HepG2 (cell line): ENCODE measurements around the gene SNRPB2. TPM values are rescaled to one million over a fixed set of nuclear protein-coding genes. Genes with fewer than 3 reads are reported as not detected.

ENCODE experiments used
- ARHGAP35 ChIP-seq: sonication (generic); formaldehyde crosslinking; IDR thresholded peaks from 2 replicates; pipeline ENCODE4 v1.9.0; 2022; ENCODE audit warnings: mild to moderate bottlenecking, inconsistent platforms, moderate library complexity, missing genetic modification reagents, borderline replicate concordance
- CHD2 ChIP-seq: IDR thresholded peaks from 2 replicates; pipeline ENCODE4 v1.6.1; 2011; ENCODE audit warnings: low read depth, low read length, improper control_type of control experiment
- EEA1 ChIP-seq: sonication (generic); formaldehyde crosslinking; IDR thresholded peaks from 2 replicates; pipeline ENCODE4 v1.5.1; 2020; ENCODE audit warnings: mild to moderate bottlenecking, missing genetic modification reagents, borderline replicate concordance
- FOXA3 ChIP-seq: IDR thresholded peaks from 2 replicates; pipeline ENCODE4 v1.6.1; 2016; ENCODE audit warnings: missing genetic modification reagents, missing compliant biosample characterization
- MIER2 ChIP-seq: IDR thresholded peaks from 2 replicates; pipeline ENCODE4 v1.6.1; 2016; ENCODE audit warnings: missing biosample characterization, missing genetic modification reagents
- MIXL1 ChIP-seq: IDR thresholded peaks from 2 replicates; pipeline ENCODE4 v1.6.1; 2016
- RFX3 ChIP-seq: IDR thresholded peaks from 2 replicates; pipeline ENCODE4 v1.6.1; 2016; ENCODE audit warnings: missing biosample characterization, missing genetic modification reagents
- SMAD1 ChIP-seq: sonication (generic); formaldehyde crosslinking; IDR thresholded peaks from 2 replicates; pipeline ENCODE4 v1.4.0; 2020; ENCODE audit warnings: missing genetic modification reagents, low read depth, mild to moderate bottlenecking, borderline replicate concordance
- TBX2 ChIP-seq: sonication (generic); formaldehyde crosslinking; IDR thresholded peaks from 2 replicates; pipeline ENCODE4 v1.5.0; 2020; ENCODE audit warnings: missing genetic modification reagents, mild to moderate bottlenecking, borderline replicate concordance
- THAP9 ChIP-seq: sonication (generic); formaldehyde crosslinking; IDR thresholded peaks from 2 replicates; pipeline ENCODE4; 2020; ENCODE audit warnings: missing genetic modification reagents, mild to moderate bottlenecking, borderline replicate concordance
- ZBTB4 ChIP-seq: sonication (generic); formaldehyde crosslinking; IDR thresholded peaks from 2 replicates; pipeline ENCODE4 v1.4.0; 2020; ENCODE audit warnings: missing genetic modification reagents, mild to moderate bottlenecking, borderline replicate concordance
- ZNF333 ChIP-seq: sonication (generic); formaldehyde crosslinking; IDR thresholded peaks from 2 replicates; pipeline ENCODE4 v1.4.0; 2020; ENCODE audit warnings: mild to moderate bottlenecking, missing genetic modification reagents, borderline replicate concordance
- ZNF383 ChIP-seq: sonication (generic); formaldehyde crosslinking; IDR thresholded peaks from 2 replicates; pipeline ENCODE4 v1.4.0; 2020; ENCODE audit warnings: missing genetic modification reagents, mild to moderate bottlenecking, borderline replicate concordance
- ZNF572 ChIP-seq: sonication (generic); formaldehyde crosslinking; IDR thresholded peaks from 2 replicates; pipeline ENCODE4 v1.5.1; 2020; ENCODE audit warnings: mild to moderate bottlenecking, missing genetic modification reagents
- ZNF607 ChIP-seq: sonication (generic); formaldehyde crosslinking; IDR thresholded peaks from 2 replicates; pipeline ENCODE4 v1.5.1; 2020; ENCODE audit warnings: missing genetic modification reagents, mild to moderate bottlenecking, borderline replicate concordance
- ZNF710 ChIP-seq: sonication (generic); formaldehyde crosslinking; IDR thresholded peaks from 2 replicates; pipeline ENCODE4 v1.5.0; 2020; ENCODE audit warnings: mild to moderate bottlenecking, missing genetic modification reagents, borderline replicate concordance
- ZSCAN21 ChIP-seq: sonication (generic); formaldehyde crosslinking; IDR thresholded peaks from 2 replicates; pipeline ENCODE4 v1.8.0; 2022; ENCODE audit warnings: mild to moderate bottlenecking, missing genetic modification reagents, moderate library complexity, borderline replicate concordance
- ZSCAN9 ChIP-seq: IDR thresholded peaks from 2 replicates; pipeline ENCODE4 v1.6.1; 2016; ENCODE audit warnings: borderline replicate concordance
- polyA plus RNA-seq, 8 experiments: library from polyadenylated mRNA; depleted of rRNA in 3 of 8; stranded (reverse) in 7 of 8; unstranded in 1 of 8; fragments of >200 nt; fragmentation: Illumina TruSeq in 4 of 8; extraction: Trizol in 4 of 8; gene quantifications; 2 replicates each; pipeline versions ENCODE4 v1.2.1 to v1.2.3, GENCODE V29; 2011 to 2016; ENCODE audit warnings: low read depth in 4 of 8, missing spikeins in 1 of 8, mixed read lengths in 1 of 8; ENCODE audit not compliant: insufficient read depth in 1 of 8
- total RNA-seq, 5 experiments: library from RNA; depleted of rRNA; stranded (reverse); fragments of >200 nt; fragmentation: Illumina TruSeq; extraction: Trizol; gene quantifications; 2 replicates each; pipeline ENCODE4 v1.2.3, GENCODE V29; 2016; ENCODE audit warnings: low read depth in 1 of 5

The SNRPB2 gene
- total and polyA plus RNA-seq, 2 of the 13 experiments (the other 11 are each of a cell fraction or from before 2014, with no cell fraction given) = 107 to 204 TPM

- TF ChIP-seq THAP9 (CRISPR knock-in tag) (peak; percentile 98), CHD2 (peak; percentile 69), RFX3 (CRISPR knock-in tag) (no peak; the same call in 1 of the 2 replicates), ZBTB4 (CRISPR knock-in tag) (peak; percentile 97), ZNF607 (CRISPR knock-in tag) (peak; percentile 99), EEA1 (CRISPR knock-in tag) (peak; percentile 98), TBX2 (peak; percentile 90), MIER2 (CRISPR knock-in tag) (peak; percentile 90), MIXL1 (CRISPR knock-in tag) (peak; percentile 90), ZSCAN21 (CRISPR knock-in tag) (peak; percentile 96), ZNF383 (CRISPR knock-in tag) (peak; percentile 99), ARHGAP35 (CRISPR knock-in tag) (peak; percentile 98), ZNF572 (CRISPR knock-in tag) (peak; percentile 100), ZNF333 (CRISPR knock-in tag) (peak; percentile 85), ZNF710 (CRISPR knock-in tag) (peak; percentile 86), SMAD1 (CRISPR knock-in tag) (peak; percentile 98), FOXA3 (CRISPR knock-in tag) (peak; percentile 84), ZSCAN9 (CRISPR knock-in tag) (peak; percentile 98)
Measured at GRCh38 chr20:16729565-16730460, at the start of gene SNRPB2 (continued).
